T-helper 17 cell (primary cell): ENCODE measurements around the gene BTBD16. TPM values are rescaled to one million over a fixed set of nuclear protein-coding genes. Genes with fewer than 3 reads are reported as not detected.

Experiments used
- ATAC-seq: fragments of 150-1000 bp; cut with Tn5 transposase; 2 replicates; pipeline ENCODE4 v1.10.0; 2021; ENCODE audit warnings: mild to moderate bottlenecking, moderate library complexity
- DNase-seq, 3 donors: peaks; one replicate each; pipeline versions ENCODE4 v3.0.0 to v3.0.0-alpha.2; 2020 to 2021
- H3K9me3 ChIP-seq: one replicate; pipeline ENCODE4 v1.7.0; 2013; ENCODE audit warnings: low read length, mild to moderate bottlenecking; ENCODE audit not compliant: control insufficient read depth, poor library complexity, severe bottlenecking
- H3K27ac Mint-ChIP-seq: one replicate; pipeline ENCODE4 v1.8.0; 2022; ENCODE audit warnings: mild to moderate bottlenecking, moderate library complexity, mixed read lengths
- H3K27me3 Mint-ChIP-seq: one replicate; pipeline ENCODE4 v1.8.0; 2022; ENCODE audit warnings: mixed read lengths
- H3K36me3 Mint-ChIP-seq: one replicate; pipeline ENCODE4 v1.8.0; 2022; ENCODE audit warnings: low read depth, mixed read lengths
- H3K4me1 Mint-ChIP-seq: one replicate; pipeline ENCODE4 v1.8.0; 2022; ENCODE audit warnings: mild to moderate bottlenecking, mixed read lengths
- H3K4me3 Mint-ChIP-seq: one replicate; pipeline ENCODE4 v1.8.0; 2022; ENCODE audit warnings: mild to moderate bottlenecking, moderate library complexity, mixed read lengths
- total RNA-seq, 4 donors: library from RNA in 2 of 4; stranded (reverse) in 2 of 4; gene quantifications; one replicate each; pipeline ENCODE4 v1.2.3 and lab custom pipeline; 2022 to 2026

Gene BTBD16
- total RNA-seq, 2 donors from 2014 or later = not detected

DNA sequence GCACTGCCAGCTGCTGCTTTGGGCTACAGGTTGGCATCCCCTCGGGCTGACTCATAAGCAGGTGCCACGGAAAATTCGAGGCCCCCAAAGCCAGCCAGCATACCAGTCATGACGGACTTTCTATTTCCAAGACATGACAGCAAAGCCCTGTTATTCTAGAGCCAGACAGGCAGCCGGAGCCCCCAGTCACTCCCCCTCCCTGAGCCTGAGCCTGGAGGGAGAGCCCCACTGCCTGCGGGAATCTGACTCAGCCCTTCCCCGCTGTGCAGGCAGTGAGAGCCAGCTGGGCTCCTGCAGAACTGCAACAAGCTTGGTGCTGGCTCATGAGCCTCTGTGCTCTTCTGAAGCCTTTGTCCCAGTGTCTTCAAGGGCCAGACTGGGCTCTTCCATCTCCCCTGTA, 15.8 kb downstream of the BTBD16 start:
- DNase-seq (no peak), ATAC-seq (no peak)
- no peak overlapping the region for H3K4me3 Mint-ChIP-seq
- peaks cover 17% of the 10 kb centered on the region for H3K4me1 Mint-ChIP-seq
- no peak overlapping the region for H3K27ac Mint-ChIP-seq
- H3K9me3 ChIP-seq = no peaks in the 10 kb centered on the region
- peaks cover 58% of the 10 kb centered on the region for H3K27me3 Mint-ChIP-seq
- peaks cover 6% of the 10 kb centered on the region for H3K36me3 Mint-ChIP-seq

DNA sequence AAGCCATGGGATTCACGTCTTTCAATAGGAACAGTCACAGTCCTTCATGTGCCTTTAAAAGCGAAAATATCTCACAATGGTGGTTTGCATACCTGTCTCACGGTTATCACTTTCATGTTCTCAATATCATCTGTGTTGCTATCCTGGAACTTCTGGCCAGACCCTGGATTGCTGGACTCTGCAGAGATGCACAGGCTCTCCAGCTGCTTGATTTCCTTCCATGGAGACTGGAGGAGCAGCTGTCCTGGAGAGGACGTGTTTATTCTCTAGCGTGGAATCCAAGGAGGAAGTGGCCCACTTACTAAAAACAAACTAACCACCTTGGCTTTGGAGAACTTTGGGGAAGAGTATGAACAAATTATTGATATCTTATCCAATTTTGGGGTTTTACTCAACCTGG, 16.5 kb downstream of the BTBD16 start:
- Mint-ChIP-seq H3K27ac (no peak overlapping the region), H3K4me1 (peaks cover 17% of the 10 kb centered on the region), H3K36me3 (peaks cover 5% of the 10 kb centered on the region), H3K4me3 (no peak overlapping the region), H3K27me3 (peaks cover 51% of the 10 kb centered on the region)
- no peak for ATAC-seq
- no peaks in the 10 kb centered on the region for H3K9me3 ChIP-seq
- no peak for DNase-seq

GRCh38 chr10:122288262-122288661, 17.2 kb downstream of the BTBD16 start:
- ATAC-seq (no peak), DNase-seq (no peak)
- Mint-ChIP-seq H3K36me3 (peaks cover 2% of the 10 kb centered on the region), H3K4me3 (no peak overlapping the region), H3K27me3 (peaks cover 44% of the 10 kb centered on the region), H3K27ac (no peak overlapping the region), H3K4me1 (peaks cover 14% of the 10 kb centered on the region)
- no peaks in the 10 kb centered on the region for H3K9me3 ChIP-seq

- H3K4me1 Mint-ChIP-seq = peaks cover 15% of the 10 kb centered on the region
Observed at GRCh38 chr10:122288917-122289316, 17.8 kb downstream of the BTBD16 start.

DNA sequence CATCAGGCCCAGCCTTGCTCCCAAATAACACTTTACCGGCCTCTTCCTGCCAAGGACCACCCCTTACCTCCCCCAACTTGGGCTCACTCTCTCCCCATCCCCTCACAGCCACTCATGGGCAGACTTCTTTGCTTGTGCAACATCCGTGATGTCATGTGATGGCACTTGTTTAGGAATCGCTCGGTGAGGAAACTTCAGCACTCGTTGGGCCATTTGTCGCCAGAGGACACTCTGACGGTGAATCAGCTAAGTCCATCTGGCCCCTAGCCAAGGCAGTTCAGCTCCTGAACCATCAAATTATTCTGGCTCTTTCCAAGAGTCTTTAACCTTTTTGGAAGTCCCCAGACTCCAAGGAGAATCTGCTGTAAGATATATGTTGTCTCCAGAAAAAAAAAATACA, 19.2 kb downstream of the BTBD16 start:
- no peak overlapping the region for H3K27ac Mint-ChIP-seq

More at GRCh38 chr10:122288917-122289316, 17.8 kb downstream of the BTBD16 start:
- H3K27ac Mint-ChIP-seq = no peak overlapping the region
- no peak for ATAC-seq
- no peak overlapping the region for H3K4me3 Mint-ChIP-seq
- H3K36me3 Mint-ChIP-seq = peaks cover 2% of the 10 kb centered on the region
- peaks cover 38% of the 10 kb centered on the region for H3K27me3 Mint-ChIP-seq
- H3K9me3 ChIP-seq = no peaks in the 10 kb centered on the region
- DNase-seq = no peak

DNA sequence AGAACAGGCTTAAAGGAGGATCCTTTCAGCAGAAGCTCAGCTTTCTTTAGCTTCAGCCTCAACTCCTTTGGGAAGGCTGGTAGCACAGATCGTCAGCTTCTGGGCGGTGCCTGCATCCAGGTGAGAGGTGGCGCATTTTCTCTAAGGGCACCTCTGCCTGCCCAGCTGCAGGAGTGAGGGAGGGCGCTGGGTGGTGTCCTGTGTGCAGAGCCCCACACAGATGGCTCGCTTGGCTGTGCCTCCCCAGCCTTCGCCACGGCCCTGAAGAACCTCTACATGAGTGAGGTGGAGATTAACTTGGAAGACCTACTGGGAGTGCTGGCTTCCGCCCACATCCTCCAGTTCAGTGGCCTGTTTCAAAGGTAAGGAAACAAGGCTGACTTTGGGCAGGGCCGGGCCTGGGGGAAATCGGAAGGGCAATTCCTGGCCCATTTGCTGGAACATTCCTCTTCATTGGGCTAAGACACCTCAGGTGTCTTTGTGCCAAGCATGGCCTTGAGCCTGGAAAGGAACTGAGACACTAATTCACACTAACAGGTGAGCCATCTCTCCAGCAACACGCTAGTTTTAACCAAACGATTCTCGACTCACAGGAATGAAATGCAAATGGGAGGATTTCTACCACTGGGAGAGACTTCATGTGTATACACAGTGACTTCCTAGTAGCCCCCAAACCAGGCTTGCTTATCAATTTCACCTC, 19.9 kb downstream of the BTBD16 start:
- ATAC-seq (no peak), DNase-seq (no peak)
- Mint-ChIP-seq H3K4me3 (no peak overlapping the region), H3K4me1 (peaks cover 23% of the 10 kb centered on the region), H3K27me3 (peaks cover 26% of the 10 kb centered on the region), H3K36me3 (peaks cover 2% of the 10 kb centered on the region), H3K27ac (no peak overlapping the region)
- no peaks in the 10 kb centered on the region for H3K9me3 ChIP-seq

More for the DNA sequence above, 19.2 kb downstream of the BTBD16 start:
- Mint-ChIP-seq H3K27me3 (peaks cover 29% of the 10 kb centered on the region), H3K4me1 (peaks cover 21% of the 10 kb centered on the region), H3K36me3 (peaks cover 2% of the 10 kb centered on the region), H3K4me3 (no peak overlapping the region)
- no peak for ATAC-seq
- no peaks in the 10 kb centered on the region for H3K9me3 ChIP-seq
- DNase-seq = no peak

- Mint-ChIP-seq H3K36me3 (peaks cover under 1% of the 10 kb centered on the region), H3K4me3 (no peak overlapping the region), H3K4me1 (peaks cover 21% of the 10 kb centered on the region), H3K27ac (no peak overlapping the region), H3K27me3 (peaks cover 21% of the 10 kb centered on the region)
- DNase-seq (no peak), ATAC-seq (no peak)
- H3K9me3 ChIP-seq = no peaks in the 10 kb centered on the region
Observed at GRCh38 chr10:122291739-122292138, 20.6 kb downstream of the BTBD16 start.

DNA sequence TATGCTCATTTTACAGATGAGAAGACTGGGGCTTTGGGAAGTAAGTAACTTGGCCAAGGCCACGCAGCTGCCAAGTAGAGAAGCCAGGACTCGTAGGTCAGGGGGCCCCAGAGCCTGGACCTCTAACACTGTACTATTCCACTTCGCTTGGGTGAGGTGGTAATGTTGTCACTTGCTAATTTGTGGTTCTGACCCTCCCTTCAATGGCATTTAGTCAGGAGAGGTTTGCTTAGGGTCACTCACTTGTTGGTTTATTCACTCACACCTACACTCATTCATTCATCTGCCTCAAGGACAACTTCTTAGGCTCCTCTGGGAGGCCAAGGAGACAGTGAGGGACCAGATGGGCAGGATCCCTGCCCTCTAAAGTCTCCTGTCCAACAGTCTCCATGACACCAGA, 21.3 kb downstream of the BTBD16 start:
- H3K4me1 Mint-ChIP-seq = peaks cover 21% of the 10 kb centered on the region
- H3K4me3 Mint-ChIP-seq = no peak overlapping the region
- H3K27ac Mint-ChIP-seq = no peak overlapping the region
- H3K27me3 Mint-ChIP-seq = peaks cover 20% of the 10 kb centered on the region
- no peaks in the 10 kb centered on the region for H3K9me3 ChIP-seq
- ATAC-seq (no peak), DNase-seq (no peak)
- no peaks in the 10 kb centered on the region for H3K36me3 Mint-ChIP-seq

GRCh38 chr10:122293156-122293960, 22.3 kb downstream of the BTBD16 start:
- Mint-ChIP-seq H3K4me3 (no peak overlapping the region), H3K27ac (no peak overlapping the region), H3K27me3 (peaks cover 17% of the 10 kb centered on the region), H3K4me1 (peaks cover 16% of the 10 kb centered on the region), H3K36me3 (no peaks in the 10 kb centered on the region)
- DNase-seq (no peak), ATAC-seq (no peak)
- no peaks in the 10 kb centered on the region for H3K9me3 ChIP-seq

- no peak for DNase-seq
- no peak overlapping the region for H3K27ac Mint-ChIP-seq
Observed at GRCh38 chr10:122293961-122294380, 22.9 kb downstream of the BTBD16 start.

DNA sequence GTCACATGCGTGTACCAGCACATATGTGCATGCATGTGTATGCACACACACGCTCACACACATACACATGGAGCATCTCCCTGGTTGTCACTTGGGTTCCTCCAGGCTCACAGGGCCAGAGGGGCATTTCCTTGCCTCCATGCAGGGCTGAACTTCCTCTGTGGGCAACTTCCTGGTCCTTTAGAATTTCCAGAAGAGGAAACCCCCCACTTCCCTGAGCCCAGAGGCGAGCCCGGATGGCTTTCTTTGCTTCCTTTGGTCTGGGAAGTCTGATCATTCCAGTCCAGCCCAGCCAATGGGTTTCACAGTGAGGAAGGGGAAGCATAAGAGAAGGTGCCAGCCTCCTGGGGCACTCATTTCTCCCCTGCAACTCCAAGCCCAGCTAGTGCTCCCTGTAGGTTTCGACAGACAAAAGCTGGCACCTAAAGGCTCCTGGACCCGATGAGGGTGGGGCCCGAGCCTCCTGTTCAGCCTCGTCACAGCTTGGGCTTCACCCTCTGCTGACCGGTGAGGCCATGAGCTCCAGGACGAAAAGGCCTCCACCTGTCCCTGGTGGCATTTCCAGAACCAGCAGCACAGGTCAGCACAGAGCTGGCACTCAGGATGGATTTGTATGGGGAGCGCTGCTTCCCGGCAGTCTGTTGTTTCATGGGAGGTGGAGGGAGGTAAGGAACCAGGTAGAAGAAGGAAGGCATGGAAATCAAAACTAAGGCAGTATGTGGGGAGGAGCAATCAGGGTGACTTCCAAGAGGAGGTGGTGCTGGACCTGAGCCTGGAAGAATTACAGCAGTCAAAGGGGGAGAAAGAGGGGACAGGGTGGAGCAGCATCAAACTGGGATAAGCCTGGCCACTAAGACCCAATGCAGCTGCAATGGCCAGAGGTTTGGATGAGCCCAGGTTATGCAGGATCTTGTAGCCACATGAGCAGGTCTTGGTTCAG, 23.7 kb downstream of the BTBD16 start:
- ATAC-seq = no peak
- H3K9me3 ChIP-seq = no peaks in the 10 kb centered on the region
- H3K27ac Mint-ChIP-seq = peak overlapping the region; percentile 71
- H3K4me3 Mint-ChIP-seq = no peak overlapping the region
- DNase-seq = no peak
- H3K4me1 Mint-ChIP-seq = peaks cover 15% of the 10 kb centered on the region
- H3K36me3 Mint-ChIP-seq = no peaks in the 10 kb centered on the region
- peaks cover 24% of the 10 kb centered on the region for H3K27me3 Mint-ChIP-seq

More at GRCh38 chr10:122293961-122294380, 22.9 kb downstream of the BTBD16 start:
- no peak for ATAC-seq
- Mint-ChIP-seq H3K4me1 (peaks cover 16% of the 10 kb centered on the region), H3K36me3 (no peaks in the 10 kb centered on the region), H3K4me3 (no peak overlapping the region), H3K27me3 (peaks cover 20% of the 10 kb centered on the region)
- H3K9me3 ChIP-seq = no peaks in the 10 kb centered on the region

GRCh38 chr10:122295451-122295809, 24.3 kb downstream of the BTBD16 start:
- DNase-seq (no peak), ATAC-seq (no peak)
- H3K4me1 Mint-ChIP-seq = peaks cover 14% of the 10 kb centered on the region
- H3K27ac Mint-ChIP-seq = peak overlapping the region; percentile 71
- H3K4me3 Mint-ChIP-seq = no peak overlapping the region
- H3K9me3 ChIP-seq = no peaks in the 10 kb centered on the region
- no peaks in the 10 kb centered on the region for H3K36me3 Mint-ChIP-seq
- H3K27me3 Mint-ChIP-seq = peaks cover 27% of the 10 kb centered on the region
